DMS153 treated with DMSO at 0.1 percent for 48 hours (cell line): ENCODE data around the gene MAMDC4.
"Not testable (repeated sequence)": the region's sequence is repeated elsewhere in the genome, so short reads cannot be mapped to it uniquely, and the experiment has no call there.

Experiments
- DNase-seq: peaks from one replicate; lab custom pipeline; 2025; ENCODE audit not compliant: unreplicated experiment; lab: John Stamatoyannopoulos, UW

The MAMDC4 gene

GRCh38 chr9:136860933-136861873 is 9.1 kb downstream of the MAMDC4 start:
- DNase-seq, result no peak

GRCh38 chr9:136861874-136862457 is 9.8 kb downstream of the MAMDC4 start:
- DNase-seq, result no peak

DNA sequence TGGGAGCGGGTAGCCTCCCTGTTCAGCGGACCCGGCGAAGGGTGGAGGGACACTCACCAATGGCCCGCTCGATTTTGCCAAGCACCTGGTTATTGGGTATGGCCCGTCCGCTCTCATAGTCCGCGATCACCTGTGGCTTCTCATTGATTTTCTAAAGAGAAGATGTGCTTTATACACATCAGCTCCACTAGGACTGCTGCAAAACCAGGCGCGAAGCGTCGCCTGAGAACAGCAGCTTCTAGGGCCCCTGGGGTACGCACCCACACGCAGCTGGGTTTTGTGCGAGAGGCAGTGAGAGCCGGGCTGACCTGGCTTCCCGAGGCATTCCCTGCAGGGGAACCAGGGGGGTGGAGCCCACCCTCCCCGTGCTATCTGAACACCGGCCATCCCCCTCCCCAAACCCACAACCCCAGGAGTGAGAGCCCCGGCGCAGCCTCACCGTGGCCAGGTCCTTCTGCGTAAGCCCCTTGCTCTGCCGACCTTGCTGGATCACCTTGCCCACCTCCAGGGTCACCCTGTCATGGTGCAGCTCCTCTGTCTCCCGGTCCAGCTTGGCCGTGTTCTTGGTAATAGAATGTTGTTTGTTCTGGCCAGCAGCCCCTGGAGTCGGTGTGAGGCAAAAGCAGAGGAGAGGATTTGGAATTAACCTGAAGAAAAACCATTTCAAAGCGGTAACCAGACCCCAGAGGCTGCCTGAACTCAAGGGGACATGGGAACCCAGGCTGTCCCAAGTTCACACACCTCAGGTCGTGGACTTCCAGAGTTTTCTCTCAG is 10.9 kb downstream of the MAMDC4 start:
- no peak for DNase-seq

DNA sequence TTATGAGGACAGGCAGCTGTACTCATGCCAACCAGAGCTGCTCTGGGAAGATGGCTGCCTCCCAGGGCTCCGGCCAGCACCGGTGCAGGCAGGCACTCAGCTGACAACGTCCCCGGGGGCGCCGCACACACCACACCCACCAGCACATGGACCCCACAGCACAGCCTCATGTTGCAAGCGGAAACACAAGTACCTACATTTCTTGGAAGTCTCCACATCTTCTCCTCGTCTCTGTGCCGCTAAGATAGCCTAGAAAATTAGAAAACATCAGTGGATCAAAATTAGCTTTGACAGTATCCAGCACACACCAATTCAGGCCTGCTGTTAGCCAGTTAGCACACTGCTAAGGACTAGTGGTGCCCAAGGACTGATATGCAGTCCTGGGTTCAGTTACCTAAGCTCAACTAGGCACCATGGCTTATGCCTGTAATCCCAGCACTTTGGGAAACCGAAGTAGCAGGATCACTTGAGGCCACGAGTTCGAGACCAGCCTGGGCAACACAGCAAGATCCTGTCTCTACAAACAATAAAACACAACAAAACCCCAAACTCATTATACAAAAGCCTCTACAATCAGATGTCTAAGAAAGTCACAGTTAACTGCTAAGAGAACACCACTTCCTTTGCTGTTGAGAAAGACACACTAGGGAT is 11.6 kb downstream of the MAMDC4 start:
- no peak for DNase-seq

- no peak for DNase-seq
Observed at GRCh38 chr9:136865041-136865767, 13.1 kb downstream of the MAMDC4 start.

GRCh38 chr9:136865768-136866103 is 13.6 kb downstream of the MAMDC4 start:
- DNase-seq, result no peak

DNA sequence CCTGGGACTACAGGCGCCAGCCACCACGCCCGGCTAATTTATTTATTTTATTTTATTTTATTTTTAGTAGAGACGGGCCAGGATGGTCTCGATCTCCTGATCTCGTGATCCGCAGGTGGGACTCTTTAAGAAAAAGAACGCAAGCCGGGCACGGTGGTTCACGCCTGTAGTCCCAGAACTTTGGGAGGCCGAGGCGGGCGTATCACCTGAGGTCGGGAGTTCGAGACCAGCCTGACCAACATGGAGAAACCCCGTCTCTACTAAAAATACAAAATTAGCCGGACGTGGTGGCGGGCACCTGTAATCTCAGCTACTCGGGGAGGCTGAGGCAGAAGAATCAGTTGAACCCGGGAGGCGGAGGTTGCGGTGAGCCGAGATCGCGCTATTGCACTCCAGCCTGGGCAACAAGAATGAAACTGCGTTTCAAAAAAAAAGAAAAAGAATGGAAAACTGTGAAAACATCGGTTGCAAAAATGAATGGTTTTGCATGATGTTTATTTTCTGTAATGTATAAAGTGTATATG is 14.8 kb downstream of the MAMDC4 start:
- not testable (repeated sequence) for DNase-seq

DNA sequence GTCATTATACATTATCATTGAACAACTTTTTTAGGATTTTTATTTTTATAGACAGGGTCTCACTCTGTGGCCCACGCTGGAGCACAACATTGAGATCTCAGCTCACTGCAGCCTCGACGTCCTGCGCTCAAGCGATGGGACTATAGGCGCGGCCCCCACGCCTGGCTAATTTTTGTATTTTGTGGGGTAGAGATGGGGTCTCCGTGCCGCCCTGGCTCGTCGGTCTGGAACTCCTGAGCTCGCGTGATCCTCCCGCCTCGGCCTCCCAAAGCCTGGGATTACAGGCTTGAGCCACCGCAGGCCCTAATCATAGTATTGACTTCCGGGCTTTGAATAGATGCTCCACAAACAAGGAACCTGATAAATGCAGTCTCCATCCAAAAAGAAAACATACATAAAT is 15.3 kb downstream of the MAMDC4 start:
- no peak for DNase-seq

DNA sequence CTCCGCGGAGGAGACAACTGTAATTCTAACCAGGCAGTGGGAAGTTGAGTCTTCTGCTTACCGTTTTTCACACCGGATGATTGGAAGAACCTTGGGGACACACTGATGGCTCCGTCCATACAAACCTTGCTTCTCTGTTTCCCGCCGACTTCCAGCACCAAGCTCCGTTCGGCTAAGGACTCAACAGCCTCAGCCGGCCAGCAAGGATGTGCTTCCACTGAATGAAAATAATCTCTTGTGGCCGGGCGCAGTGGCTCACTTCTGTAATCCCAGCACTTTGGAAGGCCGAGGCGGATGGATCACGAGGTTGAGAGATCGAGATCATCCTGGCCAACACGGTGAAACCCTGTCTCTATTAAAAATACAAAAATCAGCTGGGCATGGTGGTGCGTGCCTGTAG is 15.8 kb downstream of the MAMDC4 start:
- DNase-seq, result no peak

- no peak for DNase-seq
Observed at GRCh38 chr9:136868644-136869043, 16.5 kb downstream of the MAMDC4 start.

GRCh38 chr9:136869611-136870010 is 17.5 kb downstream of the MAMDC4 start:
- not testable (repeated sequence) for DNase-seq

GRCh38 chr9:136875155-136875554 is 23.0 kb downstream of the MAMDC4 start:
- DNase-seq, result no peak

DNA sequence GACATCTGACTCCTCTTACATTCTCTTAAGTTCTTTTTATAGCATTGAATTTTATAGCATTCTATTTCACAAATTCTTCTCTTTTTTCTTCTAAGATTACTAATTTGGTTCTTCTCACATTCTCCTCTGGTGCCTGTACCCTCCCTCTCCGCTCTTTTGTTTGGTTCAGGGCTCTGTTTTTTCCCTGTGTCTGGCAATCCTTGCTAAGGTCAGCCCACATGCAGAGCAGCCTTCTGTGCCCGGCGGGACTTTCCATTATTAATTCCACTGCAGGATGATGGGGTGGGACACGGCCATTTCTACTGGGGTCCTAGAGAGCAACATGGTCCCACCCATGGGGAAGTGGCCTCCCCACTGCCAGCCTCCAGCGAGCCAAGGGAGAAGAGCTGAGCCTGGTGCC is 24.3 kb downstream of the MAMDC4 start:
- DNase-seq, result no peak

DNA sequence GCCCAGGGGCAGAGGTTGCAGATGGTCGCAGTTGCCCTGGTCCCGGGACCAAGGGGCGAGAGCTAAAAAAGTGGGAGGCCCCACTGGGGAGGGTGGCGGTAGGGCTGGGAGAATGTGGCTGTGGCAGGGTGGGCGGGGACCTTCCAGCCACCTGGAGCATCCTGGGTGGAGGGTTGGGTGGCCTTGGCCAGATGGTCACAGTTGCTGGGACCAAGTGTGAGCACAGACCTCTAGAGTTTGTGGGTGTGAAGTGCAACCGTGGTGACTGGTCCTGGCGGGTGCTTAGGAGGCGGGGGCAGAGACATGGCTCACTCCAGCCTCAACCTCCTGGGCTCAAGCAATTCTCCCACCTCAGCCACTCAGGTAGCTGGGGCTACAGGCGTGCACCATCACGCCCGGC is 28.5 kb downstream of the MAMDC4 start:
- no peak for DNase-seq

DNA sequence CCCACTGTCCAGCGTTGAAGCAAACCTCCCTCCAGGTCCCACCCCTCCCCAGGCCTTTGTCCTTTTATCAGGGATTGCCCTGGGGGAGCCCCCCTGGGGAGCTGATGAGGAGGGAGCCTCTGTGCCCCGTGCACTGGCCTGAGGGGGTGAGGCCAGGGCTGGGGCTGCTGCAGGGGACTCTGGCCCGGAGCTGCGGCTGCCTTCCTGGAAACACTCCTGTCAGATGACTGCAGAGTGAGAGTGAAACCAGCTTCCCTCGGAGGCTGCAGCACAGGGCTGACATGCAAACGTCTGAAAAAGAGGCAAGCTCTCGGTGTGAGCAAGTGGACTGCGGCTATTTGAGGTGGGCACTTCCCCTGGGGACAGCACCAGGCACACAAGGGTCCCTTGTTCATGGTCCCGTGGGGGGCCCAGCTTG is 29.6 kb downstream of the MAMDC4 start:
- no peak for DNase-seq

- DNase-seq, result no peak
Observed at GRCh38 chr9:136882109-136882946, 30.2 kb downstream of the MAMDC4 start.

GRCh38 chr9:136882947-136883283 is 30.8 kb downstream of the MAMDC4 start:
- not testable (repeated sequence) for DNase-seq

- not testable (repeated sequence) for DNase-seq
Observed at GRCh38 chr9:136883670-136884069, 31.5 kb downstream of the MAMDC4 start.

GRCh38 chr9:136885950-136886578 is 33.9 kb downstream of the MAMDC4 start, which contains the start of gene TRAF2:
TSS of gene TRAF2 (plus strand) at chr9:136886516. CDS start at chr9:136898741, 12,225 bp downstream.
- DNase-seq, result peak; percentile 94
